NOMO-1 (cell line): ENCODE results near the gene CCDC85C.

ENCODE experiments used
- DNase-seq, 2 experiments: peaks; one replicate each; lab custom pipeline; 2025; ENCODE audit not compliant: unreplicated experiment in 2 of 2; lab: John Stamatoyannopoulos, UW

The CCDC85C gene

GRCh38 chr14:99527427-99528076 is 76.5 kb downstream of the CCDC85C start:
- DNase-seq, result no peak

- DNase-seq, result no peak
Measured at GRCh38 chr14:99527026-99527425, 77.0 kb downstream of the CCDC85C start.

DNA sequence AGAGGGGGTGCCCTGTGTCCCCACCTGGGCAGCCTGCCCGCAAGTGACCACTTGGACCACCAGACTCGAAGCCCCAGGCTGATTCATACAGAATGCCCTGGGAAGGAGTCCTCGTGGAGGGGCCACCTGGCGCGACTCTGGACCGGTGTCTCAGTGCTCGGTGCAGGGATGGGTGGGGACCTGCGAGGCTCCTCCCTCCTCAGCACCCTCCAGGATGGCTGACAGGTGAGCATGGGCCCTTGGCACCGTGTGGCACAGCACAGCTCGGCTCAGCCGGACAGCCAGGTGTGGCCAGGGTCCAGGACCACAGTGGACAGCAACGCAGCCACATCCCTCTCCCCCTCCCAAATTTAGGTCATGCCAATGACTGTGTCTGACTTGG is 78.3 kb downstream of the CCDC85C start:
- no peak for DNase-seq

- DNase-seq, result no peak
Measured at GRCh38 chr14:99524804-99525698, 79.0 kb downstream of the CCDC85C start.

- DNase-seq, result no peak
Measured at GRCh38 chr14:99524091-99524661, 79.8 kb downstream of the CCDC85C start.

GRCh38 chr14:99523704-99524055 is 80.3 kb downstream of the CCDC85C start:
- DNase-seq, result no peak

DNA sequence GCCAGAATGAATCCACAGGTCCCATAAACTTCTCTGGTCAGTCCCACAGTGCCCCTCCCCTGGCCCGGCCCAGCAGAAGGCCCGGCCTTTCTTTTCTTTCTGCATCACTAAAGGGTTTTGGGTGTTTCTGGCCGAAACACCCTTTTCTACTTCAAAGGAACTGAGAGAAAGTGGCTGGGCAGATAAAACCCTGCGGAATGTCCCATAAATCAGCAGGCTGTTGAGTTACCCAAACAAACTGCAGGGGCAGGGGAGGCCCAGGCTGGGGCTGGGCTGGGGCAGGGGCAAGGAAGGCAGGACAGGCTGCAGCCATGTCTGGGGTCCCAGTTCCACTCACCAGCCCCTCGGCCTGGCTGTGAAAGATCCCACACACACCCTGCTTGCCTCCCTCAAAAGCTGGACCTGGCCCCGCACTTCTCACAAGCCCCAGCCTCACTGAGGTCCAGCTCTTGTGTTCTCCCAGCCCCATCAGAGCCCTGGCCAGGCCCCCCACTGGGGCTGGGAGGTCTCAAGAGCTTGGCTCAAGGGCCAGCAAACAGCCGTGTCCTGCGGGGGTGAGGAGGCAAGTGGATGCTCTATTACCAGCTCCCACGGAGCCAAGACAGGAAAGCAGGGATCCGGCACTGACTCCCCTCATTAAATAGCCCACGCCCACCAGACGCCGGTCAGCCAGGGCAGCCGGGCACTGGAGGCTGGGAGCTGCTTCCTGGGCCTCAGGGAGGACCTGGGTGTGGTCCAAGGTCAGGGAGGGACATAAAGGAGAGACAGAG is 80.9 kb downstream of the CCDC85C start:
- no peak for DNase-seq

DNA sequence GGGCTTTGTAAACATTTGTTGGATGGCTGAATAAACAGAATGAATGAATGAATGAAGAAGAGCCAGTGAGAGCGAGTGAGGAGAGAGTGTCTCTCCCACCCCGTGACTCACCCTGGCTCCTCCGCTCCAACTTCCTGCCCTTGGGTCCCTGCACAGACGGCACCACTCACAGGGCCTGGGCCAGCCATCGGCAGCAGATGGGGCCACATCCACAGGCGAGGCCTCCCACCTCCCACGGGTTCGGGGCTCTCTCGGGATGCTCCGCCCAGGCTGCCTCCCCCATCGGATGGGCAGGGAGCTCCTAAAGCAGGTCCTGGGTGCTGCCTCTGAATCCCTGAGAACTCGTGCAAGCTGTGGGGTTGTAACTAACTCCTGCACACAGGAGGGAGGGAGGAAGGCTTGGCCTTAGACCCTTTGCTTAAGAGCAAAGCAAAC is 81.5 kb downstream of the CCDC85C start:
- DNase-seq, result no peak

DNA sequence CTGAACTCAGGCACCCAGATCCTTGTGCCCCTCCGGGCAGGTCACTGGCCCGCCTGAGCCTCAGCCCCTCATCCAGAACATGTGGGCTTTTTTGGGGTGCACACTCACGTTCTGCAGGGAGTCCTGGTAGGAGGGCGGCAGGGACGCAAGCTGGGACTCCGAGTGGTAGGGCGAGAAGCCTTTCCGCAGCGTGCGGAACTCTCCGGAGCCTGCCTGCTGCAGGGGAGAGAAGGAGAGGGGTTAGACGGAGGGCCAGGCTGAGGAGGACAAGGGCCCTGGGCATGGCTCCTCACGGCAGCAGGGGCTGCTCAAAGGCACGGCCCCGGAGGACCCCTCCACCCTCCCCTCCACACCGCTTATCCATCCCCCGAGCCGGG is 82.0 kb downstream of the CCDC85C start:
- DNase-seq, result no peak

- no peak for DNase-seq
Measured at GRCh38 chr14:99521176-99522024, 82.6 kb downstream of the CCDC85C start.

DNA sequence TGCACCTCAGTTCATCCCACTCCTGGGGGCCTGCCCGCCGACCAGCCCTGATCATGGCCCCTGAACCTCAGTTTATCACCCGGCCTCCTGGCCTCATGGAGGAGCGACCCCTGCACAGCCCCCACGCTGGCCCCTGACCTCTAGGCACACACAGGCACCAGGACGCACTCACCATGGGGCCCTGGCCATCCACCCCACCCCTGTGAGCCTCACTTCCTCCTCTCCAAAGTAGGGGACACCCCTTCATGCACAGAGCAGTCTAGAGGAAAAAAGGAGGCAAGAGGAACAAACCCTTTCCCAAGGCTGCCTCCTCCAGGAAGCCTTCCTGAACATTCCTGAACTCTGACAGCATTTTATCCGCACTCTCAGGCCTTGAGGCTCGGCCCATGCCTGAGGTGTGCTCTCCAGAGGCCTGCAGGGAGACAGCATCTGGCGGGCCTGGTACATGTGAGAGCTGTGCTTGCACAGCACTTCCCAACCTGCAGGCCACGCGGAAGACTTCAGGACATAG is 83.4 kb downstream of the CCDC85C start:
- DNase-seq, result no peak

DNA sequence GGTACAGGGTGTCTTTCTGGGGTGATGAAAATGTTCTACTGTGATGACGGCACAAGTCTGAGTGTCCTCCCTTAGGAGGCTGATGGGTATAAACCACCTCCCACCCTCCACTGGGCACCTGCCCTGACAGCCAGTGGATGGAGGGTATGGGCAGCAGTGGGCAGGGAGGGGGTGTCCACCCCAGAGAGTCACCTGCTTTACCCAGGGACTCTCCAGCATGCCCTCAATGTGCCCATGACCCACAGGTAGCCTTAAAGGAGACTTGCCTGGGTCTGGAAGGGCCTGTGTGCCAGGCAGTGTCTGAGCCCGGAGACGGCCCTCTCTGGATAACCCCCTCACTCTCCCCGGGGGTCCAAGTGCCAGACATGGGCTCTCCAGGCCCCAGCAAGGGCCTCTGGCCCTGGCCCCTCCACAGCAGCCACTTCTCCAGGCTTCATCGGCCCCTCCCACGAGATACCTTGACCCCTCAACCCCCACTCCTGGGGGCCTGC is 84.0 kb downstream of the CCDC85C start:
- DNase-seq, result no peak

DNA sequence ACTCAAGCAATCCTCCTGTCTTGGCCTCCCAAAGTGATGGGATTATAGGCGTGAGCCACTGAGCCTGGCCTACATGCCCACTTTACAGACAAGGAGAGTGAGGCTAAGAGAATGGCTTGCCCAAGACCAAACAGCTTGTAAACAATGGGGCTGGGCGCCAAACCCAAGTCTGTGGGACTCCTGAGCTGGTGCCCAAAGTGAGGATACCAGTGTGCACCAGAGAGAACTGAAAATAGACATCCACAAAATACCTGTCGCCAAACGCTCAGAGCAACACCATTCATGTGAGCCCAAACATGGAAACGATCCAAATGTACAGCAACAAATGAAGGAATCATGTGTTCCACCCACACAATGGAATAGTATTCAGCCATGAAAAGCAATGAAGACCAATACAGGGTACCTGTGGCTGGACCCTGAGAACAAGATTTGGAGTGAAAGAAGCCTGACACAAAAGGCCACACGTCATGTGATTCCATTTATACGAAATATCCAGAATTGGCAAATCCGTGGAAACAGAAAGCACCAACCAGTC is 84.6 kb downstream of the CCDC85C start:
- DNase-seq, result no peak

- DNase-seq, result peak; percentile 17 to 40
Measured at GRCh38 chr14:99518441-99519346, 85.3 kb downstream of the CCDC85C start.

DNA sequence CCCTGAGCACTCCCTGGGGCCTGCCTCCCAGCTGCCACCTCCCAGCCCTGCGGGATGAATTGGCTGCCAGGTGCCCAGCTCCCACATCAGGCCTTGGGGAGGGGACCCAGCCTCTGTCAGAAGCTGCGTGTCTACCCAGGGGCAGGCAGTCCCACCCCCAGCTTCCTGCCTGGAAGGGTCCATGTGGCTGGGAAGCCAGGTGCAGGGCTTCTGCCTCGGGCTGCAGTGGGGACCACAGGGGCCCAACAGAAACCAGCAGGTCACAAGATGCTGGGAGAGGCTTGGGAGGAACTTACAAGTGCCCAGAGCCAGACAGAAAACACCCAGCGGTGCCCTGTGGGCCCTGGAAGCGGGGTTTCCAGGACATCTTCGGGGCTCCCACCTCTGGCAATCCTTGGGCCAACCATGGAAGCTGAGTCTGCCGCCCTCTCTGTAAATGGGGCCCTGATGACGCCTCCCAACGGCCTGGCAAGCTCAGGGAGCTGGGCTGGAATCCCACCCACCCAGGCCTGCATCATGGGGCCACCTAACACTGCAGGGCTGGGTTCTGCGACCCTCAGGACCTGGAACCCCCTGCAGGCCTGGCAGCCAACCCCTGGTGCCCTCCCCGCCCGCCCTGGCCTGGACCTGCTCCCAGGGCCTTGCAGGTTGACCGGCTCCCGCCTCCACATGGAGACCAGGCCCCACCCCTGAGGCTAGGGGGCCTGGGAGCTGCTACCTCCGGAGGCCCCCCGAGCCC is 86.2 kb downstream of the CCDC85C start:
- DNase-seq, result no peak

DNA sequence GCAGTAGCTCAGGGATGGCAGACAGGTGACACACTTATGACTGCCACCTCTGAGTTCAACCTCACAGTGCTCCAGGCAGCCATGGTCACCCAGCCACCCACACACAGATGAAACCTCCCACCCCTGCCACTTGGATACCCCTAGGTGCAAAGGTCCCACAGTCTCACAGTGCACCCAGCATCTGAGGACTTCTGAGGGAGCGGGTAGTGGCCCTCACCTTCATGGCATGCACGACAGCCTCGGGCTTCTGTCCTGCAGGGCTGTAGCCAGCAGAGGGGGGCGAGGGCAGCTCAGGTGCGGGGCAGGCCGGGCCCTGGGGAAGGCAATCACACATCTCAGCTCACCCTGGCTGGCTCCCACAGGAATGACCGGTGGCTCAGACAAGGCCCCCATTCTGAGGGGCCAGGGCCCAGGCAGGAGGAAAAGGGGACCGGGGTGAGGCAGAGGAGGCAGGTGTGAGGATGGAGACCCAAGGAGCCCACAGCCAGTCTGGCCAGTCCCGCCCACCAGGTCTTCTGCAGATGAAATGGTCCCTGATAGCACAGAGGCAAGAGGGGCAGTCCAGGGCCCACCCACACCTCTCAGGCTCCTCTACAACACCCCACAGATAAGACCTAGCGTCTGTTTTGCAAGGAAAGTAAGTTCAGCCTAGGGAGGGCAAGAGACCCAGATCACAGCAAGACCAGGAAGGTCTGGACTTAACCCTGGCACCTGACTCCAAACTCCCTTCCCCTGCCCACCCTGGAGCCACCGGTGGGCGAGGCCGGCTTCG is 87.0 kb downstream of the CCDC85C start:
- DNase-seq, result no peak

DNA sequence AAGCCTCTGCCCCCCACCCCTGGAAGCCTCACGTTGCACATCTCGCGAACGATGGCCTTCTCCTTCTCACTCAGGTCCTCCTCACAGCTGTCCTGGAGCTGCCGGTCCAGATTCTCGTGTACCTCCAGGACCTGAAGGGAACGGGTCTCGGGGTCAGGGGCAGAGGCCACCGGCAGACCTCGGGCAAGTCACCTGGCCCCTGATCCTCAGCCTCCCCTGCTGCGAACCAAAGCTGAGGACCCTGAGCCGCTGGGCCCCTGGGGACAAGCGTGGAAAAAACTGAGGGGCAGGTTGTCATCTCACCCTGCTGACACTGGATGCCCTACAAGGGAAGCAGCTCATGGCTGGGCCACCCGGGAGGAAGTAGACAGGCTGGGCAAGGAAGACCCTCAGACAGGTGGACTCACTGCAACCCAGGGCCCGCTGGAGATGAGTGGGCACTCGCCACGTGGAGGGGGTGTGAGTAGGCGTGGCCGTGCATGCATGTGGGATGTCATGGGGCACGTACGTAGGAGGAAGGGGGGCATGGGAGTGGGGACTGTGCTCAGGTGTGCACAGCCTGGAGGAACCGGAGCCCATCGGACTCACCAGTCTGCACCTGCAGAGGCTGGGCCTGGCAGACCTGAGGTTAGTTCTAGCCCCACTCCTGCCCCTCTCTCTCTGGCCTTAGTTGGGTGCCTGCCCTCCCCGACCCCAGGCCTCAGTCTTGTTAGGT is 87.7 kb downstream of the CCDC85C start:
- DNase-seq, result no peak
